ENCODE data around the gene PPP2R5C.

- TF ChIP-seq CTCF (IDR thresholded peaks at IDR 0.05): no peak
- TF ChIP-seq POLR2A (IDR thresholded peaks at IDR 0.05): no peak
Measured at GRCh38 chr14:101861464-101861863, 100.0 kb downstream of the PPP2R5C start.

Measured in tibial nerve (tissue), 3 donors.